Measurements from ENCODE around the gene FAM193A. TPM values are rescaled to one million over a fixed set of nuclear protein-coding genes. Genes with fewer than 3 reads are reported as not detected.
"Not testable (repeated sequence)": the region's sequence is repeated elsewhere in the genome, so short reads cannot be mapped to it uniquely, and the experiment has no call there.

Gene FAM193A
- total RNA-seq, 1 donor from 2014 or later, result 14.6 TPM

DNA sequence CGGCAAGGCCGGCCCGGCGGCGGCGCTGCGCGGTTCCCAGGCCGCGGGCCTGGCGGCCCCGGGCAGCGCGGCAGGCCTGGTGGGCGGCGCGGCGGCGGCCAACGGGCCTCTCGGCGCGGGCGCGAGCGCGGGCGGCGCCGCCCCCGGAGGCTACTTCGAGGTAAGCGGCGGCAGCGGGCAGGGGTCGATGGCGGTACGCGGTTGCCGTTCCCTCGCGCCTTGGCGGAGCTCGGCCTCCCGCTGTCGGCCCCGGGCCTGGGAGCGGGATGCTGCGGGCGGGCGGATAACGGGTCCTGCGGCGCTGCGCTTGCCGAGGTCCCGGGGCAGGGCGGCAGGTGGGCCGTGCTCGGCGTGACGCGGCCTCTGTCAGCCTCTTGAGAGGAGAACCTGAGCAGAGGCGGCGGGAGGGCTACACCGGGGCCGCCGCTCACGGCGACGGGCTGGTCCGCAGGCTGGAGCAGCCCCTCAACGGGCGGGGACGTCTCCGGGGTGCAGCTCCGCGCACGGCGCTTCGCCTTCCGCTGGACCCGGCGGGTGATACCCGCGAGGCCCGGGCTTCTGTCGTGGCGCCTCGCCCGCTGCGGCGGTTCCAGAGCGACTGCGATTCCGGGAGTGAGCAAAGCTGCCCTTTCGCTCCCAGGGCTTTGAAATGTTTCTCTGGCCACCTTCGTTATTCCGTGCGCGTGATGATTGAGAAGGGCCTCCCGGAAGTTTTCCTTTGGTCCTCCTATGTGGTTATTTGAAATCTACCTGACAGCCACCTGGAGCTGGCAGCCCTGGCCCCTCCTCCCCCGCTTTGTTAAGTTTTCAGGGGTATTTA is 774 bp downstream of the FAM193A start:
- peak overlapping the region; percentile 82 for H3K4me3 ChIP-seq (ENCODE audit: low read depth, low read length)
- no peak for DNase-seq (ENCODE audit: low read depth)
- no peak for TF ChIP-seq CTCF (conservative IDR thresholded peaks at IDR 0.05; ENCODE audit: low read depth, low read length)

DNA sequence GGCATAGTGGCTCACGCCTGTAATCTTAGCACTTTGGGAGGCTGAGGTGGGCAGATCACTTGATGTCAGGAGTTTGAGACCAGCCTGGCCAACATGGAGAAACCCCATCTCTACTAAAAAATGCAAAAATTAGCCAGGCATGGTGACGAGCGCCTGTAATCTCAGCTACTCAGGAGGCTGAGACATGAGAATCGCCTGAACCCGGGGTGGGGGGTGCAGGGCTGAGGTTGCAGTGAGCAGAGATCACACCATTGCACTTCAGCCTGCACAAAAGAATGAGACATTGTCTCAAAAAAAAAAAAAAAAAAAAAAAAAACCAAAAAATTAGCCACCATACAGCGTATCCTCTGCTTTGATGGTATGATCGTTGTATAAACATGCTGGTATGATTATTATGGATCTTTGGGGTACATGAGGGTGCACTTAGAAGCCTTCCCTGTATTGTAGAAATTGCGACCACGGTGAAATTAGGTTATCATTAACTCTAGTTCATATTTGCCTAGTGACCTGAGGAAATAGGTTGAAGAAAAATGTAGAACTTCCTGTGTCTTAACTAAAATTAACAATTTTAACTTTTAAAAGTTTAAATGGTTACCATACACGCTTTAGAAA is 7.2 kb downstream of the FAM193A start:
- not testable (repeated sequence) for H3K4me3 ChIP-seq (ENCODE audit: low read depth, low read length)

GRCh38 chr4:2545321-2546013 is 9.0 kb downstream of the FAM193A start:
- no peak for DNase-seq (ENCODE audit: low read depth)
- no peak for TF ChIP-seq CTCF (conservative IDR thresholded peaks at IDR 0.05; ENCODE audit: low read depth, low read length)
- no peak overlapping the region for H3K4me3 ChIP-seq (ENCODE audit: low read depth, low read length)

More for the DNA sequence above, 7.2 kb downstream of the FAM193A start:
- not testable (repeated sequence) for DNase-seq (ENCODE audit: low read depth)

- no peak for DNase-seq (ENCODE audit: low read depth)
- H3K4me3 ChIP-seq (ENCODE audit: low read depth, low read length), result no peak overlapping the region
- TF ChIP-seq CTCF (conservative IDR thresholded peaks at IDR 0.05; ENCODE audit: low read depth, low read length), result no peak
Measured at GRCh38 chr4:2546286-2546823, 9.9 kb downstream of the FAM193A start.

GRCh38 chr4:2546961-2547691 is 10.7 kb downstream of the FAM193A start:
- not testable (repeated sequence) for DNase-seq (ENCODE audit: low read depth); H3K4me3 ChIP-seq (ENCODE audit: low read depth, low read length)

DNA sequence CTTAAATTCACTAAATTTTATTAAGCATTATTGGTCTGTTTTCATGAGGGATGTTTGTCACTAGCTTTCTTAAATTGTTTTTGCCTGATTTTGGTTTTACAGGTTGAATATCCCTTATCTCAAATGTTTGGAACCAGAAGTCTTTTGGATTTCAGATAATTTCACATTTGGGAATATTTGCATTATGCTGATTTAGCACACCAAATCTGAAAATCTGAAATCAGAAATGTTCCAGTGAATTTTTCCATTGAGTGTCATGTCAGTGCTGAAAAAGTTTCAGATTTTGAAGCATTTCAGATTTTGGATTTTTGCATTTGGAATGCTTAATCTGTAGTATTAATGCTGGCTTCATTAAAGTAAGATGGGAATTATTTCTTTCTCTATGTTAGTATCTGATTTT is 14.7 kb downstream of the FAM193A start:
- DNase-seq (ENCODE audit: low read depth), result no peak
- TF ChIP-seq CTCF (conservative IDR thresholded peaks at IDR 0.05; ENCODE audit: low read depth, low read length), result no peak
- H3K4me3 ChIP-seq (ENCODE audit: low read depth, low read length), result no peak overlapping the region

- DNase-seq (ENCODE audit: low read depth), result no peak
- TF ChIP-seq CTCF (conservative IDR thresholded peaks at IDR 0.05; ENCODE audit: low read depth, low read length), result no peak
- H3K4me3 ChIP-seq (ENCODE audit: low read depth, low read length), result no peak overlapping the region
Measured at GRCh38 chr4:2552806-2553205, 16.4 kb downstream of the FAM193A start.

Data from epithelial cell of proximal tubule (primary cell).